Heart right ventricle (tissue), 16 donors: ENCODE results near the gene VAMP2. TPM values are rescaled to one million over a fixed set of nuclear protein-coding genes. Genes with fewer than 3 reads are reported as not detected.

Source experiments
- ATAC-seq, 8 donors: fragments of 200-7000 bp; cut with Tn5 transposase; one replicate each; pipeline ENCODE4 v1.9.1; 2020; ENCODE audit warnings: mild to moderate bottlenecking in 8 of 8, moderate library complexity in 8 of 8, moderate number of reproducible peaks in 1 of 8
- DNase-seq, 2 donors: peaks; one replicate each; pipeline ENCODE4 v3.0.0-alpha.2; 2020
- H3K27ac ChIP-seq, 10 donors: fragments of 200-600 bp; sonication (generic) in 2 of 10; one replicate each; pipeline versions ENCODE4 v1.5.0 to v1.8.0; 2020 to 2022; ENCODE audit warnings: mild to moderate bottlenecking in 3 of 10
- H3K27me3 ChIP-seq, 7 donors: fragments of 200-600 bp; one replicate each; pipeline ENCODE4 v1.8.0; 2021 to 2022; ENCODE audit warnings: mild to moderate bottlenecking in 2 of 7
- H3K36me3 ChIP-seq, 9 donors: fragments of 200-600 bp; sonication (generic) in 1 of 9; one replicate each; pipeline versions ENCODE4 v1.5.0 to v1.8.0; 2020 to 2022; ENCODE audit warnings: mild to moderate bottlenecking in 2 of 9
- H3K4me1 ChIP-seq, 9 donors: fragments of 200-600 bp; sonication (generic) in 1 of 9; one replicate each; pipeline versions ENCODE4 v1.5.0 to v1.8.0; 2020 to 2022; ENCODE audit warnings: mild to moderate bottlenecking in 4 of 9
- H3K4me3 ChIP-seq, 10 donors: fragments of 200-600 bp; sonication (generic) in 2 of 10; one replicate each; pipeline versions ENCODE4 v1.5.0 to v1.8.0; 2020 to 2022; ENCODE audit warnings: mild to moderate bottlenecking in 7 of 10, moderate library complexity in 2 of 10
- H3K9me3 ChIP-seq, 11 donors: fragments of 200-600 bp in 10 of 11; sonication (generic) in 2 of 11; one replicate each; pipeline versions ENCODE4 v1.5.0 to v1.8.0; 2013 to 2022; ENCODE audit warnings: mild to moderate bottlenecking in 2 of 11, control low read depth in 1 of 11, moderate library complexity in 1 of 11
- CTCF ChIP-seq, 9 donors: fragments of 200-600 bp; sonication (generic) in 2 of 9; IDR thresholded peaks; one replicate each; pipeline versions ENCODE4 v1.5.0 to v1.8.0; 2021 to 2022; ENCODE audit warnings: antibody characterized with exemption in 9 of 9, mild to moderate bottlenecking in 5 of 9, moderate library complexity in 1 of 9
- WGBS, 2 donors: extraction: QIAGEN DNeasy Blood & Tissue Kit; methylation state at CpG; one replicate each; pipeline ENCODE4 v1.1.7; 2013; ENCODE audit warnings: inconsistent platforms in 1 of 2; 5-methylcytosine and 5-hydroxymethylcytosine counted together
- intact Hi-C, 10 donors: fragments of 100-400 bp; cut with DNase I; formaldehyde crosslinking; loops; one replicate each; pipeline versions ENCODE4 v1.11.1 to v1.14.2; 2022
- polyA plus RNA-seq, 2 donors: library from polyadenylated mRNA; stranded (reverse); fragments of 200-250 nt; gene quantifications; one replicate each; pipeline ENCODE4 v1.2.3, GENCODE V29; 2013
- total RNA-seq, 10 donors: library from RNA; stranded (reverse); fragmentation: NEBNext Ultra II Directional in 3 of 10; extraction: Animal tissue kit (Norgen Biotek cat#: 25700) in 3 of 10; gene quantifications; one replicate each; pipeline versions ENCODE4 v1.2.1 to v1.2.4, GENCODE V29; 2021 to 2023
- donor health status: Arrhythmogenic right ventricular cardiomyopathy.
- donor health status: ischemic (EF 13 %, LVEDD 7.1; RV severe dilation, severe dysfunction).
- donor health status: healthy with polysubstance abuse.
- donor health status: DM: no; HTN: yes; CAD: no.
- donor health status: DM: no; HTN: no; CAD: no.
- donor health status: ischemic (EF 25% LVEDD 6.9; RV normal size, moderate dysfunction).
- donor health status: ischemic (EF 25% LVEDD 5.7; RV mildly dilated, moderate dysfunction).
- donor health status: healthy.
- donor health status: DM: yes; HTN: yes; CAD: no.
- donor health status: Ischemic cardiomyopathy.
- donor health status: ischemic (EF 35%, LVEDD 5.7; RV mildly dilated, moderate dysfunction).
- donor health status: nonischemic (EF 11% LVEDD 7.7; RV severe dilation, severe dysfunction).
- donor health status: DM: yes; HTN: yes; CAD: no.
- donor health status: PGD.
- donor health status: ischemic (EF 29% LVEDD 5.4; RV normal size, mild dysfunction).
- donor health status: nonischemic (EF 23%, LVEDD 6.1; RV moderate dilation, normal function).

Gene VAMP2
- total and polyA plus RNA-seq, 12 donors, result 46.8 to 67.8 (median 59.9) TPM

DNA sequence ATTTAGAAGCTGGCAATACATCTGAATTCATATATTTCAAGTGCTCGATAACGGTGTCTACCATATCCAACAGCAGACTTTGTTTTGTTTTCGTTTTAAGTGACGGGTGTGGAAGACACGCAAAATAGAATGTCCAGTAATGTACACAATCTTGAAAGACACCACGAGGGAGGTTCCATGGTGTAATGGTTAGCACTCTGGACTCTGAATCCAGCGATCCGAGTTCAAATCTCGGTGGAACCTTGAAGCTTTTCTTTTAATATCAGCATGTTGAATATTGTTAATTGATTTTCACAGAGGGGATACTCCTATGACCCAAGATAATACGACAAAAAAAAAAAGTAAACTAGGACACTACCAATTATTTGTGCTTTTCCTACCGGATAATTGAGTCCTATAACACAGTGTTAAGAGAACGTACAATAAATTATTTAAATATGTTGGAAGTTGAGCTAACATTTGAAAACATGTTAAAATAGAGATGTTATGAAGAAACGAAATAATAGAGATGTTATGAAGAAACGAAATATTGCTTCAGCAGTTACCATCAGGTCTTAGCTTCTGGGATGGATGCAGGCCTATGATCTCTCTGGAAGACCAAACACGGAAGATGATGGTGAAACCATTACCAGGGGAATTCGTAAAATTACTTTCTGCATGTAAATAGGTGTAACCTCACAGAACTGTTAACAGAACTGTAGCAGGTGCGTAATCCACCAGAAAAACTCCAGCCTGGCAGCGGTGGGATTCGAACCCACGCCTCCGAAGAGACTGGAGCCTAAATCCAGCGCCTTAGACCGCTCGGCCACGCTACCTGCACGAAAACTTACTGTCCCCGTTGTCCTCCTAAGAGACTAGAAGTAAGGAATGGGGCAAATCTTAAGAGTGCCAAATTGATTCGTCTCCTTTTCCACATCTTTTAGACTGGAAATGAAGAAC, 42.9 kb downstream of the VAMP2 start:
- Histone ChIP-seq H3K4me1 (peaks cover 25 to 77% (median 63%) of the 10 kb centered on the region in 9 donors), H3K4me3 (peak overlapping the region; percentile 36 to 91 (median 64)), H3K27ac (peak overlapping the region; percentile 33 to 85 (median 67)), H3K36me3 (no peaks in the 10 kb centered on the region), H3K27me3 (peaks cover 0 to 79% (median 38%) of the 10 kb centered on the region in 7 donors), H3K9me3 (no peaks in the 10 kb centered on the region)
- intact Hi-C loops, result loop anchor here (1.0 to 10.0 kb wide), 16 partner anchors 25 to 177 kb away; partner anchors contain the start of genes VAMP2 (in 2 of the 10) and SLC25A35 (in 1 of the 10)
- DNase-seq, result peak; percentile 75 to 80
- 0 to 1% methylated on average over 28 of the region's 28 CpGs for WGBS, 2 donors
- peak; percentile 43 to 85 (median 76) for ATAC-seq
- no peak for TF ChIP-seq CTCF (IDR thresholded peaks at IDR 0.05)

GRCh38 chr17:8118769-8119580, 43.8 kb downstream of the VAMP2 start:
- H3K4me1 ChIP-seq, result peaks cover 22 to 69% (median 55%) of the 10 kb centered on the region in 9 donors
- peak; percentile 89 to 91 for DNase-seq
- peak; percentile 74 to 97 (median 89) for TF ChIP-seq CTCF (IDR thresholded peaks at IDR 0.05)
- H3K27me3 ChIP-seq, result peaks cover 0 to 78% (median 42%) of the 10 kb centered on the region in 7 donors
- H3K9me3 ChIP-seq, result no peaks in the 10 kb centered on the region
- H3K36me3 ChIP-seq, result no peaks in the 10 kb centered on the region
- ATAC-seq, result peak; percentile 75 to 89 (median 86)
- H3K4me3 ChIP-seq, result peak overlapping the region; percentile 36 to 91 (median 64)
- H3K27ac ChIP-seq, result peak overlapping the region; percentile 33 to 85 (median 71)
- intact Hi-C loops, result loop anchor here in 6 of 10 donors (1.0 to 5.0 kb wide), 10 partner anchors 24 to 178 kb away; partner anchors contain the start of gene SLC25A35 (in 1 of the 6)
- WGBS, 2 donors, result 1% methylated on average over 38 of the region's 38 CpGs

DNA sequence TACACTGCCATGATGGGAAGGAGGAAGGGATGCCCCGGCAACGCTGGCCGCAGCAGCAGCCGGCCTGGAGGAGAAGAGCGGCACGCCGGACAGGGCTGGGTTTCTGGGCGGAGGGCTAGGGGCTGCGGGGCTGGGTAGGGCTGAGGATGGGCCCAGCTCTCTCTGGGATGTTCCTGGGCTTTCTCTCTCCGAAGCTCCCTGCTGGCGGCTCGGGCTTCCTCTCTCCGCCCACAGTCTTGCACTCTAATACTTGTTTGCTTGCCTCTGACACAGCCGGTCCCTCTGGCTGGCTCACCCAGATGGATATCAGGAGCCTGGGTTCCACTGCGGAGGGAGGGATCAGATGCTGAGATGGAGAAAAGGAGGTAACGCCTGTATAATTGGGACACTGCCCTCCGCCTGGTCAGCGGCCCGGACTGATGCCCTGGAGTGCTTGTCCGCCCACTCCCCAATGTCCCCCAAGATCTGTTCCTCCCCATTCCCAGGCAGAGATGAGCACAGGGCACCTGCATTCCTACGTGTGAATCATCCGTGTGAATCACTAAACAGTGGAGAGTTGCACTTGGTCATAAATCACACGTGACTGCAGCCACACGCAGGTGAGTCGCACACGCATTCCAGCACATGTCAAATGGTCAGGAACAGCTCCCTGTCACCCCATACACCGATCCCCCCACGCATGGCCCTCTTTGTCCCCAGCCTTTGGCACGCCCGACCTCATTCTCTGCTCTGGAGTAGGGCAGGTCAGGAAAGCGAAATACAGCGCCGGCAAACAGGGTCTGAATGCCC, 44.6 kb downstream of the VAMP2 start, which contains the start of gene ALOXE3:
Gene ALOXE3 (minus strand): TSS at position 535 of the 789 bp plus-strand sequence. CDS start 524 bp downstream, at position 11.
- intact Hi-C loops, result loop anchor here in 4 of 10 donors (2.0 to 5.0 kb wide), 7 partner anchors 23 to 179 kb away; partner anchors contain the start of gene SLC25A35 (in 1 of the 4)
- WGBS, 2 donors, result 0 to 1% methylated on average over 32 to 33 of the region's 33 CpGs
- DNase-seq, result peak in 1 of 2 donors; percentile 28

More for the DNA sequence above, 44.6 kb downstream of the VAMP2 start, which contains the start of gene ALOXE3:
- peak within 1 kb of the TSS; percentile 36 to 91 (median 64) for H3K4me3 ChIP-seq
- peaks cover 0 to 78% (median 42%) of the 10 kb centered on the region in 7 donors for H3K27me3 ChIP-seq
- H3K27ac ChIP-seq, result peak within 1 kb of the TSS; percentile 33 to 85 (median 71)
- TF ChIP-seq CTCF (IDR thresholded peaks at IDR 0.05), result no peak
- no peaks in the 10 kb centered on the region for H3K9me3 ChIP-seq
- peaks cover 18 to 61% (median 47%) of the 10 kb centered on the region in 9 donors for H3K4me1 ChIP-seq
- ATAC-seq, result peak in 2 of 8 donors; percentile 0 to 1
- no peaks in the 10 kb centered on the region for H3K36me3 ChIP-seq
